Chondrocyte (in vitro differentiated cells): ENCODE measurements around the gene SAMD1. TPM values are rescaled to one million over a fixed set of nuclear protein-coding genes. Genes with fewer than 3 reads are reported as not detected.
"Not testable (repeated sequence)": the region's sequence is repeated elsewhere in the genome, so short reads cannot be mapped to it uniquely, and the experiment has no call there.

ENCODE experiments used
- DNase-seq: peaks from one replicate; pipeline ENCODE4 v3.0.0; 2021; ENCODE audit warnings: mixed read lengths, low spot score
- H3K27ac Mint-ChIP-seq: one replicate; pipeline ENCODE4 v1.8.0; 2021; ENCODE audit warnings: mild to moderate bottlenecking, moderate library complexity, mixed read lengths; ENCODE audit not compliant: unreplicated experiment
- H3K27me3 Mint-ChIP-seq: 2 replicates; pipeline ENCODE4 v1.8.0; 2021; ENCODE audit warnings: low read depth, mixed read lengths
- H3K36me3 Mint-ChIP-seq: 2 replicates; pipeline ENCODE4 v1.8.0; 2021; ENCODE audit warnings: low read depth, mixed read lengths
- H3K4me1 Mint-ChIP-seq: 2 replicates; pipeline ENCODE4 v1.8.0; 2021; ENCODE audit warnings: low read depth, mild to moderate bottlenecking, mixed read lengths
- H3K4me3 Mint-ChIP-seq: one replicate; pipeline ENCODE4 v1.8.0; 2021; ENCODE audit warnings: mild to moderate bottlenecking, moderate library complexity, mixed read lengths; ENCODE audit not compliant: unreplicated experiment
- H3K9me3 Mint-ChIP-seq: 2 replicates; pipeline ENCODE4 v1.8.0; 2021; ENCODE audit warnings: low read depth, mixed read lengths
- CTCF ChIP-seq: fragments of 200-600 bp; sonication (generic); IDR thresholded peaks from 2 replicates; pipeline ENCODE4 v1.5.0; 2021; ENCODE audit warnings: antibody characterized with exemption, mild to moderate bottlenecking, moderate library complexity
- total RNA-seq: library from RNA; stranded (reverse); gene quantifications from 3 replicates; pipeline ENCODE4 v1.2.1, GENCODE V29; 2021

Gene SAMD1
- total RNA-seq, 1 donor from 2014 or later = 41.8 TPM

- Mint-ChIP-seq H3K4me1 (peaks cover 11% of the 10 kb centered on the region), H3K27ac (no peak overlapping the region), H3K27me3 (peaks cover 3% of the 10 kb centered on the region), H3K36me3 (peaks cover 1% of the 10 kb centered on the region), H3K4me3 (no peak overlapping the region), H3K9me3 (no peaks in the 10 kb centered on the region)
- no peak for TF ChIP-seq CTCF
- no peak for DNase-seq
Measured at GRCh38 chr19:14054099-14054498, 36.5 kb downstream of the SAMD1 start.

- H3K4me3 Mint-ChIP-seq = no peak overlapping the region
- H3K36me3 Mint-ChIP-seq = peaks cover 1% of the 10 kb centered on the region
- H3K4me1 Mint-ChIP-seq = peaks cover 10% of the 10 kb centered on the region
- TF ChIP-seq CTCF = no peak
- peaks cover 1% of the 10 kb centered on the region for H3K27me3 Mint-ChIP-seq
- no peak overlapping the region for H3K27ac Mint-ChIP-seq
- peak; percentile 83 for DNase-seq
- H3K9me3 Mint-ChIP-seq = no peaks in the 10 kb centered on the region
Measured at GRCh38 chr19:14053500-14053899, 37.1 kb downstream of the SAMD1 start.

DNA sequence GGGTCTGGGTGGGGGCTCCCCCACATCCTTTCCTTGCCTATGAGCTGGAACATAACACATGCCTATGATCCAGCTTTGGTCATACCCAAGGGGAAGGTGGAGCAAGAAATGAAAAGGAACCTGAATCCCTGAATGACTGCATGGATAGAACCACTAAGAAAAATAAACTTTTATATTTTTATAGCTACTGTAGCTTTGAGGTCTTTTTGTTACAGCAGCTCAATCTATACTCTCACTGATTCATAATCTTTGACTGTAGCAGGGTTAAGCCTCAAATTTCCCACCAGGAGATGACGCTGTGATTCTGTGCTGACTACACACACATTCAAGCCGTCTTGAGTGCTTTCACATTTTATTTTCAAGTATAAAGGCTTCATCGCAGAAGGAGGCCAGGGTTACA is 37.5 kb downstream of the SAMD1 start:
- peaks cover 5% of the 10 kb centered on the region for H3K4me1 Mint-ChIP-seq
- peaks cover 1% of the 10 kb centered on the region for H3K36me3 Mint-ChIP-seq
- no peak overlapping the region for H3K4me3 Mint-ChIP-seq
- TF ChIP-seq CTCF = no peak
- no peaks in the 10 kb centered on the region for H3K9me3 Mint-ChIP-seq
- no peaks in the 10 kb centered on the region for H3K27me3 Mint-ChIP-seq
- no peak for DNase-seq
- no peak overlapping the region for H3K27ac Mint-ChIP-seq

GRCh38 chr19:14052470-14052869 is 38.1 kb downstream of the SAMD1 start:
- TF ChIP-seq CTCF = no peak
- H3K27me3 Mint-ChIP-seq = no peaks in the 10 kb centered on the region
- H3K4me1 Mint-ChIP-seq = no peaks in the 10 kb centered on the region
- no peak for DNase-seq
- H3K4me3 Mint-ChIP-seq = no peak overlapping the region
- H3K27ac Mint-ChIP-seq = no peak overlapping the region
- H3K9me3 Mint-ChIP-seq = no peaks in the 10 kb centered on the region
- H3K36me3 Mint-ChIP-seq = peaks cover 1% of the 10 kb centered on the region

GRCh38 chr19:14051980-14052379 is 38.6 kb downstream of the SAMD1 start:
- no peaks in the 10 kb centered on the region for H3K27me3 Mint-ChIP-seq
- no peaks in the 10 kb centered on the region for H3K4me1 Mint-ChIP-seq
- H3K4me3 Mint-ChIP-seq = no peak overlapping the region
- no peaks in the 10 kb centered on the region for H3K9me3 Mint-ChIP-seq
- DNase-seq = no peak
- peaks cover 1% of the 10 kb centered on the region for H3K36me3 Mint-ChIP-seq
- no peak for TF ChIP-seq CTCF
- H3K27ac Mint-ChIP-seq = no peak overlapping the region

DNA sequence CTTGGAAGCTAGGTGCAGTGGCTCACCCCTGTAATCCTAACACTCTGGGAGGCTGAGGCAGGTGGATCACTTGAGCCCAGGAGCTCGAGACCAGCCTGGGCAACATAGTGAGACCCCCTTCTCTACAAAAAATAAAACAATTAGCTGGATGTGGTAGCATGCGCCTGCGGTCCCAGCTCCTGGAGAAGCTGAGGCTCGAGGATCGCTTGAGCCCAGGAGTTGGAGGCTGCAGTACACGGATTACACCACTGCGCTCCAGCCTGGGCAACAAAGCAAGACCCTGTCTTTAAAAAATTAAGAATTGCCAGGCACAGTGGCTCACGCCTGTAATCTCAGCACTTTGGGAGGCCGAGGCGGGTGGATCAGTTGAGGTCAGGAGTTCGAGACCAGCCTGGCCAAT is 39.6 kb downstream of the SAMD1 start:
- not testable (repeated sequence) for H3K4me3 Mint-ChIP-seq, H3K27ac Mint-ChIP-seq, H3K36me3 Mint-ChIP-seq, DNase-seq, H3K27me3 Mint-ChIP-seq, H3K4me1 Mint-ChIP-seq, H3K9me3 Mint-ChIP-seq
